Panc1 (cell line): ENCODE results near the gene MORN2. TPM values are rescaled to one million over a fixed set of nuclear protein-coding genes. Genes with fewer than 3 reads are reported as not detected.

Source experiments
- ATAC-seq: fragments of 200-7000 bp; cut with Tn5 transposase; 2 replicates; pipeline ENCODE4 v1.9.1; 2020; ENCODE audit warnings: mild to moderate bottlenecking, moderate library complexity
- BruUV-seq: library from RNA; stranded (reverse); fragments of 400-500 nt; replicated peaks from 2 replicates; lab custom pipeline; 2021; lab: Mats Ljungman, UMichigan
- CTCF ChIA-PET: fragments of 300-600 bp; sonication (Branson Sonifier 250); formaldehyde crosslinking; loops from one replicate; lab custom pipeline; 2022; ENCODE audit warnings: antibody characterized with exemption; lab: Charles Lee
- POLR2A ChIA-PET: fragments of 300-600 bp; sonication (Branson Sonifier 250); formaldehyde crosslinking; loops from one replicate; lab custom pipeline; 2022; ENCODE audit warnings: antibody characterized with exemption; lab: Charles Lee
- DNase-seq: peaks from one replicate; pipeline ENCODE4 v3.0.0-alpha.2; 2010; ENCODE audit warnings: low read depth, low spot score
- H3K27ac ChIP-seq: 2 replicates; pipeline ENCODE4 v1.5.1; 2011; ENCODE audit warnings: mild to moderate bottlenecking, low read length, inconsistent platforms
- H3K27me3 ChIP-seq: fragments of 200-500 bp; sonication (Bioruptor generic); 2 replicates; pipeline ENCODE4 v1.6.0; 2014; ENCODE audit warnings: low read length, inconsistent platforms; ENCODE audit not compliant: control insufficient read depth, insufficient read depth
- H3K36me3 ChIP-seq: fragments of 200-500 bp; sonication (Bioruptor generic); 2 replicates; pipeline ENCODE4 v1.5.1; 2014; ENCODE audit warnings: inconsistent platforms, mild to moderate bottlenecking, low read length, moderate library complexity; ENCODE audit not compliant: control insufficient read depth, insufficient read depth
- H3K4me1 ChIP-seq: 2 replicates; pipeline ENCODE4 v1.5.1; 2011; ENCODE audit warnings: inconsistent platforms, mild to moderate bottlenecking, low read length, moderate library complexity; ENCODE audit not compliant: control insufficient read depth, insufficient read depth
- H3K4me3 ChIP-seq, 2 experiments: 2 replicates each; pipeline ENCODE4 v1.5.1; 2011 to 2012; ENCODE audit warnings: low read depth in 2 of 2, low read length in 2 of 2, mild to moderate bottlenecking in 2 of 2, inconsistent platforms in 1 of 2, moderate library complexity in 1 of 2
- H3K9me3 ChIP-seq: fragments of 200-500 bp; sonication (Bioruptor generic); 2 replicates; pipeline ENCODE4 v1.5.1; 2014; ENCODE audit warnings: low read depth, mild to moderate bottlenecking, inconsistent platforms, low read length, moderate library complexity; ENCODE audit not compliant: control insufficient read depth, insufficient read depth
- CTCF ChIP-seq: fragments of 450-650 bp; IDR thresholded peaks from 2 replicates; pipeline ENCODE4 v1.5.1; 2017; ENCODE audit warnings: mild to moderate bottlenecking
- POLR2AphosphoS5 ChIP-seq: IDR thresholded peaks from 2 replicates; pipeline ENCODE4 v1.6.1; 2012; ENCODE audit warnings: mild to moderate bottlenecking, low read depth, low read length, moderate library complexity
- REST ChIP-seq, 2 experiments: IDR thresholded peaks; 2 replicates each; pipeline ENCODE4 v1.6.1; 2011 to 2012; ENCODE audit warnings: low read depth in 2 of 2, control low read depth in 1 of 2, low read length in 1 of 2, mild to moderate bottlenecking in 1 of 2, moderate library complexity in 1 of 2; ENCODE audit not compliant: insufficient read depth in 1 of 2
- SIN3A ChIP-seq: IDR thresholded peaks from 2 replicates; pipeline ENCODE4 v1.6.1; 2012; ENCODE audit warnings: low read depth, mild to moderate bottlenecking, low read length, moderate library complexity, borderline replicate concordance; ENCODE audit not compliant: insufficient read depth
- TCF7L2 ChIP-seq: IDR thresholded peaks from 2 replicates; pipeline ENCODE4 v1.6.1; 2011; ENCODE audit warnings: mild to moderate bottlenecking, low read depth, low read length, inconsistent platforms
- in situ Hi-C: cut with HindIII; loops from 2 replicates; pipeline ENCODE4 v1.10.0; 2016; ENCODE audit warnings: low sequenced_read_pairs, low pct_unique_long_range_greater_than_20kb
- intact Hi-C: fragments of 100-400 bp; cut with micrococcal nuclease; formaldehyde crosslinking; loops from one replicate; pipeline ENCODE4 v1.10.0; 2022; ENCODE audit not compliant: unreplicated experiment
- total RNA-seq: library from RNA; stranded (reverse); gene quantifications from one replicate; pipeline ENCODE4 v1.2.1, GENCODE V29; 2021; ENCODE audit not compliant: unreplicated experiment

The MORN2 gene
- total RNA-seq, 1 experiment from 2014 or later, result 10.1 TPM

DNA sequence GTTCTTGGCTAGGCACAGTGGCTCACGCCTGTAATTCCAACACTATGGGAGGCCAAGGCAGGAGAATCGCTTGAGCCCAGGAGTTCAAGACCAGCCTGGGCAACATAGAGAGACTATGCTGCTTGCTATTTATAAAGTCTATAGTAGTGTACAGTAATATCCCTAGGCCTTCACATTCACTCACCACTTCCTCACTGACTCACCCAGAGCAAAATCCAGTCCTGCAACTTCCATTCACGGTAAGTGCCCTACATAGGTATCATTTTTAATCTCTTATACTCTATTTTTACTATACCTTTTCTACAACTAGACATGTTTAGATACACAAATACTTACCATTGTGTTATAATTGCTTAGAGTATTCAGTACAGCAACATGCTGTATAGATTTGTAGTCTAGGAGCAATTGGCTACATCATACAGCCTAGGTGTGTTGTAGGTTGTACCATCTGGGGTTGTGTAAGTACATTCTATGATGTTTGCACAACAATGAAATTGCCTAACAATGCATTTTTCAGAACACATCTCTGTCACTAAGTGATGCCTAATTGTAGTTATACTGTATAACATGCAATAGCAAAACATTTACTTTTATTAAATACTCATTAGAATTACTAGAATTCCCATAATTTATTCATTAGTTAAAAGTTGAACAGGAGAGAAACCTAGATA is 8.9 kb upstream of the MORN2 start:
- no peak overlapping the region for H3K27ac ChIP-seq

DNA sequence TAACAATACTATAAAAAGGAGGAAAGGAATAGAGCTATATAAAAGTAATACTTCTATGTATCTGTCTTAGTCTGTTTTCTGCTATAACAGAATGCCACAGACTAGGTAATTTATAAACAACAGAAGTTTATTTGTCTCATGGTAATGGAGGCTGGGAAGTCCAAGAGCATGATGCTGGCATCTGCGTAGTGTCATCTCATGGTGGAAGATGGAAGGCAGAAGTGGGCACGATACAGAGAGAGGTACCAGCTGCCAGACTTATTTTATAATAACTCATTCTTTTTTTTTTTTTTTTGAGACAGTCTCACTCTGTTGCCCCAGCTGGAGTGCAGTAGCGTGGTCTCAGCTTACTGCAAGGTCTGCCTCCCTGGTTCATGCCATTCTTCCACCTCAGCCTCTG is 4.3 kb upstream of the MORN2 start:
- Histone ChIP-seq H3K27me3 (no peaks in the 10 kb centered on the region), H3K4me1 (peaks cover 5% of the 10 kb centered on the region; the same call in 1 of the 2 replicates), H3K27ac (no peak overlapping the region), H3K36me3 (peaks cover 3% of the 10 kb centered on the region; the same call in 1 of the 2 replicates), H3K4me3 (no peak overlapping the region), H3K9me3 (0 out of 2 replicates have a peak, but pooled peaks cover 3% of the 10 kb centered on the region)
- no peak for DNase-seq
- intact Hi-C loops, result no loop called here
- POLR2A ChIA-PET, result no interaction called here
- in situ Hi-C loops, result no loop called here
- BruUV-seq, result no TSS peak
- ATAC-seq, result no peak
- CTCF ChIA-PET, result no interaction called here
- TF ChIP-seq POLR2AphosphoS5 (no peak), SIN3A (no peak), TCF7L2 (no peak), REST (IDR thresholded peaks at IDR 0.05; ENCODE audit: insufficient read depth in 1 of 2, low read depth in 2 of 2, low read length in 1 of 2) (no peak), CTCF (no peak)

More for the DNA sequence above, 8.9 kb upstream of the MORN2 start:
- TF ChIP-seq POLR2AphosphoS5 (no peak), CTCF (no peak), SIN3A (no peak), TCF7L2 (no peak), REST (IDR thresholded peaks at IDR 0.05; ENCODE audit: insufficient read depth in 1 of 2, low read depth in 2 of 2, low read length in 1 of 2) (no peak)
- Histone ChIP-seq H3K27me3 (no peaks in the 10 kb centered on the region), H3K36me3 (no peaks in the 10 kb centered on the region), H3K4me3 (no peak overlapping the region), H3K9me3 (0 out of 2 replicates have a peak, but pooled peaks cover 3% of the 10 kb centered on the region), H3K4me1 (no peaks in the 10 kb centered on the region)
- POLR2A ChIA-PET, result no interaction called here
- intact Hi-C loops, result no loop called here
- no TSS peak for BruUV-seq
- in situ Hi-C loops, result no loop called here
- CTCF ChIA-PET, result no interaction called here
- DNase-seq (no peak), ATAC-seq (no peak)
